Stimulated activated CD4-positive, alpha-beta T cell treated with anti-CD3 and anti-CD28 coated beads, Interleukin-1b, Interleukin-23, amount 100 ng/mL, for 1 hour (primary cell): ENCODE results near the gene ALPK3.
"Not testable (repeated sequence)": the region's sequence is repeated elsewhere in the genome, so short reads cannot be mapped to it uniquely, and the experiment has no call there.

Experiments used
- DNase-seq, 2 donors: peaks; one replicate each; pipeline ENCODE4 v3.0.0-alpha.2; 2020; ENCODE audit warnings: low read depth in 2 of 2

Gene ALPK3

GRCh38 chr15:84824260-84825007, 7.3 kb downstream of the ALPK3 start:
- DNase-seq = no peak

DNA sequence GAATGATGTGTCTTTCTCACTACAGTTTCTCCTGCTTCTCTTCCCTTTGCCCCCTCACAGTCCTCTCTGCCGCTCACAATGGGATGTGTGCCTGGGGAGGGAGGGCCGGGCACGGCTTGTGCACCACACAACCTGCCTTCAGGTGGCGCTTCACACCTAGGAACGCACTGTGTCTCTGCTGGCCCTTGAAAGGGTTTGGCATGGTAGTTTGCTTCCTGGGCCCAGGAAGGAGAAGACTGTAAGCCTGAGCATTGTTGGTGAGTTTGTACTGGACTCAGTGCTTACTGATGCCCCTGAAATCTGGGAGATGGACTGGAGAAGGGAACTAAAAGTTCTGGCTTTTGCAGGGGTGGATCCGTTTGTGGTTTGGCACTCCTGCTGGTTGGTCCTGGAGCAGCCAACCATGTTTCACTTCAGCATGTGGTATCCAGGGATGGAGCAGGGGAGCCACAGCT, 9.2 kb downstream of the ALPK3 start:
- DNase-seq = no peak

DNA sequence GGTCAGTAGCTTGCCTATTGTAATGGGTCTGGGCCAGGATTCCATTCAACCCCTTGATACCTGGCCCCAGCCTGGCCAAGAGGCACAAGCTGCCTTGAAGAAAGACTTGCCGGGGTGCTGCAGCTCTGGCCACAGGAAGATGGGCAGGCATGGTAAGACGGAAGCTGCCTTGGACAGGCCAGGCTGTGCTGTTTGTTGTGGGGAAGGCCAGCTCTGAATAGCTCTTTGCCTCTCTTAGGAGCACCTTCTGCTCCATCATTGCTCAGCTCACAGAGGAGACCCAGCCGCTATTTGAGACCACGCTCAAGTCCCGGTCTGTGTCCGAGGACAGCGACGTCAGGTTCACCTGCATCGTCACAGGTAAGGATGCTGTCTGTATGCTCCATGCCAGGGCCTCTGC, 10.1 kb downstream of the ALPK3 start:
- no peak for DNase-seq

DNA sequence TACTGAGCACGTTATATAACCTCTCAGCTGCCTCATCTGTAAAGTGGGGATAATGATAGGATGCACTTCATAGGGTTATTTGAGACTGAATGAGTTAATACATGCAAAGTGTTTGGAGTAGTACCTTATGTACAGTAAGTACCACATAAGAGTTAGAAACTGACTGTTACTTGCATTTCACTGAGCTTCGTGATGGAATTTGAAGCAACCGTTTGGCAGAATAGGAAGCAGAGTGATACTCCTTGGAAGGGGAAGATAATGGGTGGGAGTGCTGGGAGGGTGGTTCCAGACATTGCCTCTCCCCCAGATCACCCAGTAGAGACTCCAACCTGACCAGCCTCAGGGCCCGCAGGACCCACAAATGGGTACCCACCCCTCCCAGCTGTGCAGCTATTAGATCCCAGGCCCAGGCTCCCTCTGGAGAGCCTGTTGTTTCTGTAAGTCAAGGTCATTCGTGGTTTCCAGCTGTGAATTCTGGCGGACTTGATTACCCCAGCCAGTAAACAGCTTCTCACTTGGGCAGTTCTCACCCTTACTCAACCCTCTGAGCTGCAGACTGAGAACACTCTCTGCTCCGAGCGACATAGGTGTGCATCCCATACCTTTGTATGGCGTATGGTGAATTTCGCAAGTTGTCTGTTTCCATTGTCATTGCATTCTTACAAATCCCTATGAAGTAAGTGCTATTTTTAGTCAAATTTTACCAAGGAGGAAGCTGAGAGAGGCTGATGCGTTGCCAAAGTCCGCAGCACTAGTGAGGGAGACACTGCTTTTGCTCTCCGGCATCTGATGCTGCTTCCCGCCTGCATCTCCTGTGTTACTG, 11.1 kb downstream of the ALPK3 start:
- DNase-seq = no peak

- DNase-seq = no peak
Observed at GRCh38 chr15:84829428-84829827, 12.3 kb downstream of the ALPK3 start.

DNA sequence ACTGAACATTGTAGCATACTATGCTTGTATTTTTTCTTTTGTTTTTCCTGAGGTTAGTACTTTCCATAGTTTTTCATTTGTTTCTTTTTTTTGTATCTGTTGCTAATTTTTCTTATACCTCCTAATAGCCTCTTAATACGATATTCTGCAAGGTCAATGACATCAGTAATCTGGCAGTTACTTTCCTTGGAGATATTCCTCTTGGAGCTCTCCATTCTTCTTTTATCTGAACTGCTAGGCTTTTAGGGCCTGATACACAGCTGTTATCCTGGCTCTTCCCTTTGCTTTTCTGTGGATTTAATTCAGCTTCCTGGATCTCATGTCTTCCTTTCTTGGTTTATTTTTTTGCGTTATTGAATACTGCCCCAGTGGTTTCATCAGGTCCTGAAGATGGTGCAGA, 12.9 kb downstream of the ALPK3 start:
- no peak for DNase-seq

- no peak for DNase-seq
Observed at GRCh38 chr15:84831028-84831427, 13.9 kb downstream of the ALPK3 start.

- no peak for DNase-seq
Observed at GRCh38 chr15:84831613-84832012, 14.5 kb downstream of the ALPK3 start.

- DNase-seq = no peak
Observed at GRCh38 chr15:84832448-84833040, 15.4 kb downstream of the ALPK3 start.

DNA sequence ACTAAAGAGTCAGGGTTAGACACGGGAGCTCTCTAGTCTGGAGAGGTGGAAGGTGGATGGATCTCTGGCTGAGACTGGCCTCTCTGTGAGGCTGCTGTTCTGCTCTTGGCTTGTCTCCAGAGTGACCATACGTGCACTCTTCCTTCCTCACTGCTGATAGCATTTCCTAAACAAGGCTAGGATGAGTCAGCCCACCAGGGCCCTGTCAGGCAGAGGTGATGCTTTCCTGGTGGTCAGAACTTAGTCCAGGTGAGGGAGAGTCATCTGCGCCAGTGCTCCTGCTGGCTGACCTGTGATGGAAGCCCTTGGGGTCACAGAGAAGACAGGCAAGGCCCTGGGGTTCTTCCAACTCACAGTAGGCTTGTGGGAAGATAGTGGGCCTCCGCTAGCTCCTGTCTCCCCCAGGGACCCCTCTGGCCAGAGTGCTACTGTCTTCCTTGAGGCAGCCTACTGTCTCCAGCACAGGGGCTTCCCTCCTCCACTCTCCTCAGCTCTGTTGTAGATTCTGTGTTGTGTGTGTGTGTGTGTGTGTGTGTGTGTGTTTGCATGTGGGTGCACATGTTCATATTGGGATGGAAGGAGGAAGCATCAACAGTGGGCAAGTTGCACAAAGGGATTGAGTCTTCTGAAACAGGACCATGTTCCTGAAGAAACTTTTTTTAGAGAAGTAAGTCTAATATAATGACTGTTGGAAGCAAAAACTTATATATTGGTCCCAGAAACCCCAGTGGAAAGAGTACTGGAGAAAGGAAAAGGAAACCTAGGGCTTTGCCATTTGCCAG, 16.5 kb downstream of the ALPK3 start:
- no peak for DNase-seq

DNA sequence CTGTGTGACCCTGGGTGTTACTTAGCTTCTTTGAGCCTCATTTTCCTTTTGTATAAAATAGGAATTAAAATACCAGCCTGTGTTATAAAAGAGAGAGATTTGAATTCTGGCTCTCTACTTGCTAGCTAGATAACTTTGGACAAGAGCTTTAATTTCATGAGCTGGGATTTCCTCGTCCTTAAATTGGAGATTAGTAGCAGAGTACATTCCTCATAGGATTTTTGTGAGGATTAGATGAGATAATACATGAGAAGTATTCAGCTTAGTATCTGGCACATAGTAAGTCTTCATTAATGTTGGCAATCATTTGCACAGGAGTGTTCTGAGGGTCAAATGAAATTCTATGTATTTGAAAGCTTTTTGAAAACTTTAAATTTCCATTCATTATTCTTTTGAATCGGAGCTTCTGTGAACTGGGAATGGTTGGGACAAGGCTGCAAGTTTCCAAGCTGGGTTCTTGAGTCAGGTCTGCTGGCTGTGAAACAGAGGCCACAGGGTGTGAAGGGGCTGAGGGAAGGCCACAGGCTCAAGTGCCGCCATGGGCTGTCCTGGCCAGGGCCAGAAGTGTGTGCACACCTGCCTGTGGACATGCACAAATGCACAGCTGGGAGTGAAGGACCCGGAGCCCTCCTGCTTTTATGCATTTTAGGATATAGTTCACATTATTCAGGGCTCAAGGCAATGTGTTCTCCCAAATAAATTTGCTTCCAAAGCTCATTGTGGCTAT, 17.2 kb downstream of the ALPK3 start:
- no peak for DNase-seq

DNA sequence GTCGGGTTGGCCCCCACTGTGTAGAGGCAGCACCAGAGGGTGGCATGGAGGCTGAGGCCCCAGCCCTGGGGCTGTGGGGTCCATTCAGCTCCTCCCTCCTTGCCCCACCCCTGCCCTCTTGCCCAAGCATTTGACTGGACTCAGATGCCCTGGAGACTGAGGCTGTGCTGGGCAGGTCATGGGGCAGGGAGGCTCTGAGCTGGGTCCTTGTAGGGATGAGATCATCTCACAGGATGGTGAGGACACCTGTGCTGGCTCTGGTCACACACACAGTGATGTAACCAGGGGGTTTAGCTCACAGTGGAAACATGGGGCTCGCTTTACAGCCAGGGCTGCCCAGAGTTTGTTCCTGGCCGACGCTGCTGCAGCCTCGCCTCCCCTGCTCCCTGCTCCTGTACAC, 17.8 kb downstream of the ALPK3 start:
- no peak for DNase-seq

GRCh38 chr15:84835661-84836337, 18.6 kb downstream of the ALPK3 start:
- DNase-seq = no peak

GRCh38 chr15:84836844-84837243, 19.7 kb downstream of the ALPK3 start:
- DNase-seq = no peak

DNA sequence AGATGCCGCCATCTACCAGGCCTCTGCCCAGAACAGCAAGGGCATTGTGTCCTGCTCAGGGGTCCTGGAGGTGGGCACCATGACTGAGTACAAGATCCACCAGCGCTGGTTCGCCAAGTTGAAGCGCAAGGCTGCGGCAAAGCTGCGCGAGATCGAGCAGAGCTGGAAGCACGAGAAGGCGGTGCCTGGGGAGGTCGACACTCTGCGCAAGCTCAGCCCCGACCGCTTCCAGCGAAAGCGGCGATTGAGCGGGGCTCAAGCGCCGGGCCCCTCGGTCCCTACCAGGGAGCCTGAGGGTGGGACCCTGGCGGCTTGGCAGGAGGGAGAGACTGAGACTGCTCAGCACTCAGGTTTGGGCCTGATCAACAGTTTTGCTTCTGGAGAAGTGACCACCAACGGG, 22.6 kb downstream of the ALPK3 start:
- DNase-seq = no peak

GRCh38 chr15:84840255-84840654, 23.1 kb downstream of the ALPK3 start:
- DNase-seq = no peak

GRCh38 chr15:84840741-84841429, 23.7 kb downstream of the ALPK3 start:
- DNase-seq = no peak

GRCh38 chr15:84842781-84843180, 25.6 kb downstream of the ALPK3 start:
- DNase-seq = no peak

DNA sequence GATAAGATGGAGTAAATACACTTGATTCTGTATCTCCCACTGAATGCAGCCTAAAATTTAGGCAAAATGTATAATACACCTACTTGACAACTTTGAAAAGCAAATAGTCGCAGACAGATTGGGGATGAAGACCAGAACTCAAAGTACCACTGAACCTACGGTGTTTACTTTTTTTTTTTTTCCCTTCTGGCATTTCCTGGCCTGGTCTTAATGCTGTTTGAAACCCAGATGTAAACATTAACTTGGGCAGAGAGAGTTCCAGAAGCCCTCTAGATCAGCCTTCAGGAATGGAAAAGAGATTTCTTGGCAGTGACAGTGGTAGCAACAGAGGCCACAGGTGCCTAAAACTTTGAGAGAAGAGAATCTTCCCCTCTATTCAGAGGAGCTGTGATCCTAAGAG, 27.8 kb downstream of the ALPK3 start:
- DNase-seq = no peak

DNA sequence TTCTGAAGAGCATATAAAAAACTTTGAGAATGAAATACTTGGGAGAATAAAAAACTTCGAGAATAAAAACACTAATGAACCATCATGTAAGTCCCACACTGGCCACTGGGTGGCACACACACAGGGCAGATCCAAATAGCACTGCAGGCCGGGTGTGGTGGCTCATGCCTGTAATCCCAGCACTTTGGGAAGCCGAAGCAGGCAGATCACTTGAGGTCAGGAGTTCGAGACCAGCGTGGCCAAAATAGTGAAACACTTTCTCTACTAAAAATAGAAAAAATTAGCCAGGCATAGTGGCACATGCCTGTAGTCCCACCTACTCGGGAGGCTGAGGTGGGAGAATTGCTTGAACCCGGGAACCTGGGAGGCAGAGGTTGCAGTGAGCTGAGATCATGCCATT, 28.5 kb downstream of the ALPK3 start:
- DNase-seq = not testable (repeated sequence)
